DMS114 treated with DMSO at 0.1 percent for 48 hours (cell line): ENCODE measurements around the gene OLFM4.
"Not testable (repeated sequence)": the region's sequence is repeated elsewhere in the genome, so short reads cannot be mapped to it uniquely, and the experiment has no call there.

Experiments
- DNase-seq: peaks from one replicate; lab custom pipeline; 2025; ENCODE audit not compliant: unreplicated experiment; lab: John Stamatoyannopoulos, UW

Gene OLFM4

GRCh38 chr13:53028637-53029203, at the start of gene OLFM4:
Gene OLFM4 (plus strand): TSS chr13:53028813. CDS start chr13:53028837, 24 bp downstream.
- no peak for DNase-seq

- no peak for DNase-seq
Measured at GRCh38 chr13:52978989-52979388, 49.6 kb upstream of the OLFM4 start.

GRCh38 chr13:52980695-52981094, 47.9 kb upstream of the OLFM4 start:
- DNase-seq: no peak

- DNase-seq: no peak
Measured at GRCh38 chr13:52983836-52984235, 44.8 kb upstream of the OLFM4 start.

GRCh38 chr13:52984881-52985363, 43.7 kb upstream of the OLFM4 start:
- DNase-seq: no peak

- no peak for DNase-seq
Measured at GRCh38 chr13:52991344-52992020, 37.1 kb upstream of the OLFM4 start.

- no peak for DNase-seq
Measured at GRCh38 chr13:52992110-52992509, 36.5 kb upstream of the OLFM4 start.

GRCh38 chr13:52994051-52994450, 34.6 kb upstream of the OLFM4 start:
- DNase-seq: no peak

- DNase-seq: no peak
Measured at GRCh38 chr13:52994865-52995264, 33.7 kb upstream of the OLFM4 start.

GRCh38 chr13:52995946-52996345, 32.7 kb upstream of the OLFM4 start:
- no peak for DNase-seq

GRCh38 chr13:52997951-52998876, 30.4 kb upstream of the OLFM4 start:
- no peak for DNase-seq

- DNase-seq: no peak
Measured at GRCh38 chr13:52999093-52999696, 29.4 kb upstream of the OLFM4 start.

GRCh38 chr13:53001444-53002225, 27.0 kb upstream of the OLFM4 start:
- no peak for DNase-seq

GRCh38 chr13:53004573-53004972, 24.0 kb upstream of the OLFM4 start:
- no peak for DNase-seq

- no peak for DNase-seq
Measured at GRCh38 chr13:53005626-53006025, 23.0 kb upstream of the OLFM4 start.

- DNase-seq: no peak
Measured at GRCh38 chr13:53007872-53008271, 20.7 kb upstream of the OLFM4 start.

GRCh38 chr13:53010374-53011105, 18.1 kb upstream of the OLFM4 start:
- no peak for DNase-seq

GRCh38 chr13:53012707-53013106, 15.9 kb upstream of the OLFM4 start:
- no peak for DNase-seq

GRCh38 chr13:53013113-53013512, 15.5 kb upstream of the OLFM4 start:
- no peak for DNase-seq

- DNase-seq: not testable (repeated sequence)
Measured at GRCh38 chr13:53014018-53014417, 14.6 kb upstream of the OLFM4 start.
